GM23338 (cell line): ENCODE measurements around the gene CTRL. TPM values are rescaled to one million over a fixed set of nuclear protein-coding genes. Genes with fewer than 3 reads are reported as not detected.

Experiments
- ATAC-seq: fragments of 200-7000 bp; cut with Tn5 transposase; 3 replicates; pipeline ENCODE4 v1.9.1; 2020
- DNase-seq: peaks from one replicate; pipeline ENCODE4 v3.0.0-alpha.2; 2015; ENCODE audit warnings: low spot score
- H2AFZ ChIP-seq: fragments of 200-600 bp; sonication (generic); 2 replicates; pipeline ENCODE4 v1.8.0; 2016; ENCODE audit warnings: antibody characterized with exemption, mild to moderate bottlenecking, moderate library complexity
- H3F3A ChIP-seq: fragments of 200-600 bp; sonication (generic); replicated peaks from 2 replicates; pipeline ENCODE4 v1.8.0; 2017; ENCODE audit warnings: antibody characterized with exemption, mixed run types, low read depth
- H3K27ac ChIP-seq: fragments of 200-600 bp; sonication (generic); 2 replicates; pipeline ENCODE4 v1.6.1; 2016; ENCODE audit warnings: low read depth
- H3K27me3 ChIP-seq: fragments of 200-600 bp; sonication (generic); 2 replicates; pipeline ENCODE4 v1.8.0; 2016; ENCODE audit warnings: mild to moderate bottlenecking, mixed run types, moderate library complexity; ENCODE audit not compliant: insufficient read depth
- H3K36me3 ChIP-seq: fragments of 200-600 bp; sonication (generic); 2 replicates; pipeline ENCODE4 v1.8.0; 2016; ENCODE audit warnings: mild to moderate bottlenecking; ENCODE audit not compliant: insufficient read depth
- H3K4me1 ChIP-seq: fragments of 200-600 bp; sonication (generic); 2 replicates; pipeline ENCODE4 v1.8.0; 2016; ENCODE audit warnings: mild to moderate bottlenecking, moderate library complexity; ENCODE audit not compliant: insufficient read depth
- H3K4me2 ChIP-seq: fragments of 200-600 bp; sonication (generic); 2 replicates; pipeline ENCODE4 v1.7.1; 2017; ENCODE audit warnings: mixed run types
- H3K4me3 ChIP-seq: fragments of 200-600 bp; sonication (generic); 2 replicates; pipeline ENCODE4 v1.6.1; 2016; ENCODE audit warnings: mixed run types
- H3K79me2 ChIP-seq: fragments of 200-600 bp; sonication (generic); replicated peaks from 2 replicates; pipeline ENCODE4 v1.8.0; 2017; ENCODE audit warnings: mild to moderate bottlenecking; ENCODE audit not compliant: insufficient read depth
- H3K9me2 ChIP-seq: fragments of 200-600 bp; sonication (generic); 2 replicates; pipeline ENCODE4 v1.8.0; 2017; ENCODE audit not compliant: insufficient read depth
- H4K20me1 ChIP-seq: fragments of 200-600 bp; sonication (generic); replicated peaks from 2 replicates; pipeline ENCODE4 v1.8.0; 2017; ENCODE audit warnings: mild to moderate bottlenecking; ENCODE audit not compliant: insufficient read depth
- H3K27ac Mint-ChIP-seq: 2 replicates; pipeline ENCODE4 v1.8.0; 2020; ENCODE audit warnings: inconsistent platforms, mild to moderate bottlenecking, moderate library complexity, mixed read lengths
- H3K27me3 Mint-ChIP-seq: 3 replicates; pipeline ENCODE4 v1.8.0; 2022; ENCODE audit warnings: low read depth, mild to moderate bottlenecking, moderate library complexity, mixed read lengths, inconsistent platforms; ENCODE audit not compliant: insufficient read depth, poor library complexity
- H3K36me3 Mint-ChIP-seq: 3 replicates; pipeline ENCODE4 v1.8.0; 2021; ENCODE audit warnings: low read depth, mild to moderate bottlenecking, inconsistent platforms, moderate library complexity, mixed read lengths
- H3K4me1 Mint-ChIP-seq: 3 replicates; pipeline ENCODE4 v1.8.0; 2020; ENCODE audit warnings: mild to moderate bottlenecking, inconsistent platforms, mixed read lengths
- H3K4me3 Mint-ChIP-seq: 3 replicates; pipeline ENCODE4 v1.8.0; 2021; ENCODE audit warnings: moderate library complexity, mild to moderate bottlenecking, inconsistent platforms, mixed read lengths
- H3K9me3 Mint-ChIP-seq: 3 replicates; pipeline ENCODE4 v1.8.0; 2020; ENCODE audit warnings: moderate library complexity, mild to moderate bottlenecking, inconsistent platforms, mixed read lengths
- CREB1 ChIP-seq: fragments of 250-450 bp; sonication (Bioruptor Pico); IDR thresholded peaks from 2 replicates; pipeline ENCODE4 v1.5.0; 2020; ENCODE audit warnings: low read depth, mild to moderate bottlenecking, moderate library complexity
- CTCF ChIP-seq, 2 experiments: fragments of 200-600 bp in 1 of 2; sonication (generic) in 1 of 2; conservative IDR thresholded peaks; 2 replicates each; pipeline versions ENCODE4 v1.5.1 to v1.6.1; 2016 to 2017; ENCODE audit warnings: antibody characterized with exemption in 2 of 2, low read depth in 2 of 2, mild to moderate bottlenecking in 2 of 2, moderate library complexity in 1 of 2
- ETS1 ChIP-seq: IDR thresholded peaks from 2 replicates; pipeline ENCODE4 v1.6.1; 2016; ENCODE audit warnings: antibody characterized with exemption
- EZH2 ChIP-seq: fragments of 200-600 bp; sonication (generic); IDR thresholded peaks from one replicate; pipeline ENCODE4 v1.8.0; 2017; ENCODE audit warnings: antibody characterized with exemption, mild to moderate bottlenecking, low read depth; ENCODE audit not compliant: unreplicated experiment
- EZH2phosphoT487 ChIP-seq: fragments of 200-600 bp; sonication (generic); IDR thresholded peaks from one replicate; pipeline ENCODE4 v1.8.1; 2018; ENCODE audit warnings: antibody characterized with exemption; ENCODE audit not compliant: unreplicated experiment
- JUNB ChIP-seq: IDR thresholded peaks from one replicate; pipeline ENCODE4 v1.6.1; 2016; ENCODE audit warnings: antibody characterized with exemption; ENCODE audit not compliant: unreplicated experiment
- NANOG ChIP-seq: IDR thresholded peaks from 2 replicates; pipeline ENCODE4 v1.6.1; 2016; ENCODE audit warnings: antibody characterized with exemption, borderline replicate concordance
- POLR2AphosphoS5 ChIP-seq: IDR thresholded peaks from 2 replicates; pipeline ENCODE4 v1.6.1; 2016; ENCODE audit warnings: antibody characterized with exemption, low read depth
- REST ChIP-seq: IDR thresholded peaks from one replicate; pipeline ENCODE4 v1.6.1; 2018; ENCODE audit warnings: antibody characterized with exemption; ENCODE audit not compliant: unreplicated experiment
- STAT1 ChIP-seq: IDR thresholded peaks from one replicate; pipeline ENCODE4 v1.6.1; 2016; ENCODE audit warnings: antibody characterized with exemption; ENCODE audit not compliant: unreplicated experiment
- ZNF114 ChIP-seq: fragments of 250-450 bp; sonication (Bioruptor Pico); IDR thresholded peaks from 2 replicates; pipeline ENCODE4 v1.5.0; 2020; ENCODE audit warnings: mild to moderate bottlenecking, moderate library complexity
- ZNF331 ChIP-seq: fragments of 250-450 bp; sonication (Bioruptor Pico); IDR thresholded peaks from 2 replicates; pipeline ENCODE4 v1.5.0; 2020; ENCODE audit warnings: low read depth, mild to moderate bottlenecking, moderate library complexity
- ZNF462 ChIP-seq: fragments of 250-450 bp; sonication (Bioruptor Pico); IDR thresholded peaks from 2 replicates; pipeline ENCODE4 v1.5.0; 2020; ENCODE audit warnings: mild to moderate bottlenecking, moderate library complexity
- polyA plus RNA-seq: library from polyadenylated mRNA; unstranded; fragments of >200 nt; fragmentation: Nextera tagmentation; extraction: Ambion mirVana; gene quantifications from 2 replicates; pipeline ENCODE4 v1.2.1, GENCODE V29; 2016
- total RNA-seq: library from RNA; depleted of rRNA; stranded (reverse); fragments of >200 nt; shearing (Covaris generic); gene quantifications from 2 replicates; pipeline ENCODE4 v1.2.3, GENCODE V29; 2014

CTRL gene
- total and polyA plus RNA-seq, 2 experiments from 2014 or later: 1.6 to 13.0 TPM

GRCh38 chr16:67962135-67962534, 30.5 kb upstream of the CTRL start (continued):
- no peak for TF ChIP-seq EZH2
- TF ChIP-seq STAT1: no peak

- no peak for DNase-seq
- no peak overlapping the region for H3K4me3 ChIP-seq
- no peaks in the 10 kb centered on the region for H3K9me2 ChIP-seq
- no peaks in the 10 kb centered on the region for H3K27me3 ChIP-seq
- no peak overlapping the region for H3K4me3 Mint-ChIP-seq
- H3K4me2 ChIP-seq: no peak overlapping the region
- no peak for TF ChIP-seq NANOG
- no peak for TF ChIP-seq ZNF331 (CRISPR knock-in tag)
- no peak for TF ChIP-seq JUNB
- TF ChIP-seq CREB1 (CRISPR knock-in tag): no peak
- no peak for TF ChIP-seq POLR2AphosphoS5
- TF ChIP-seq ETS1: no peak
- no peak for TF ChIP-seq ZNF114
- TF ChIP-seq EZH2: no peak
- TF ChIP-seq REST: no peak
- no peak for TF ChIP-seq EZH2phosphoT487
- TF ChIP-seq STAT1: no peak
- TF ChIP-seq ZNF462 (CRISPR knock-in tag): no peak
- TF ChIP-seq CTCF (conservative IDR thresholded peaks at IDR 0.05; ENCODE audit: low read depth in 2 of 2): no peak
- no peak overlapping the region for H3K27ac Mint-ChIP-seq
- peaks cover 25% of the 10 kb centered on the region for H3K4me1 ChIP-seq
- peaks cover 29% of the 10 kb centered on the region for H3K79me2 ChIP-seq
- peaks cover 4% of the 10 kb centered on the region for H3K36me3 ChIP-seq
- H3K4me1 Mint-ChIP-seq: peaks cover 28% of the 10 kb centered on the region
- peaks cover 7% of the 10 kb centered on the region for H3K27me3 Mint-ChIP-seq
- no peaks in the 10 kb centered on the region; the same call in 2 of the 3 replicates for H3K9me3 Mint-ChIP-seq
- no peak for ATAC-seq
- H4K20me1 ChIP-seq: peaks cover 22% of the 10 kb centered on the region
- H3K36me3 Mint-ChIP-seq: peaks cover 31% of the 10 kb centered on the region
- H3K27ac ChIP-seq: no peak overlapping the region
- H3F3A ChIP-seq: 0 out of 2 replicates have a peak, but pooled peaks cover 10% of the 10 kb centered on the region
- no peak overlapping the region for H2AFZ ChIP-seq
These were observed 29.9 kb upstream of the CTRL start for GRCh38 chr16:67961551-67961957.
